ENCODE measurements around the gene PAX5. TPM values are rescaled to one million over a fixed set of nuclear protein-coding genes. Genes with fewer than 3 reads are reported as not detected.

Gene PAX5
- total RNA-seq, 6 experiments from 2014 or later = not detected

DNA sequence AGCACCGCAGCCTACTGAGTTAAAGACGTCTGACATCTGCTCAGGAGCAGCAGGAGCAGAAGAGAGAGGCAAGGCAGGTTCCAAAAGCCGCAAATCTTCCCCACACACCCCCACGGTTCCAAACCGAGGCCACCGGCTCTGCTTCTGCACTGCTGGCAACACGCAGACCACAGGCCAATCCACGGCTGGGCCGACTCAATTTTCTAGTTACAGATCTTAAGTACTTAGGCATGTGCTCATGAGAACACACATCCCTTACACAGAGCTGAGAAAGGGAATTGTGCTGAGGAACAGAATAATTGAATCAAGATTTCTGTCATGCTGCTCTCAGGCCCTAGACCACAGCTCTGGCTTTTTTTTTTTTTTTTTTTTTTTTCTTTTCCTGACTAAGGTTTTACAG, 32.6 kb downstream of the PAX5 start:
- Mint-ChIP-seq H3K4me1 (ENCODE audit: low read depth) (peaks cover 13% of the 10 kb centered on the region), H3K27me3 (ENCODE audit: insufficient read depth) (peaks cover 38% of the 10 kb centered on the region), H3K27ac (no peak overlapping the region), H3K4me3 (no peak overlapping the region), H3K9me3 (no peaks in the 10 kb centered on the region), H3K36me3 (ENCODE audit: low read depth) (no peaks in the 10 kb centered on the region)
- TF ChIP-seq, protein P1, sequence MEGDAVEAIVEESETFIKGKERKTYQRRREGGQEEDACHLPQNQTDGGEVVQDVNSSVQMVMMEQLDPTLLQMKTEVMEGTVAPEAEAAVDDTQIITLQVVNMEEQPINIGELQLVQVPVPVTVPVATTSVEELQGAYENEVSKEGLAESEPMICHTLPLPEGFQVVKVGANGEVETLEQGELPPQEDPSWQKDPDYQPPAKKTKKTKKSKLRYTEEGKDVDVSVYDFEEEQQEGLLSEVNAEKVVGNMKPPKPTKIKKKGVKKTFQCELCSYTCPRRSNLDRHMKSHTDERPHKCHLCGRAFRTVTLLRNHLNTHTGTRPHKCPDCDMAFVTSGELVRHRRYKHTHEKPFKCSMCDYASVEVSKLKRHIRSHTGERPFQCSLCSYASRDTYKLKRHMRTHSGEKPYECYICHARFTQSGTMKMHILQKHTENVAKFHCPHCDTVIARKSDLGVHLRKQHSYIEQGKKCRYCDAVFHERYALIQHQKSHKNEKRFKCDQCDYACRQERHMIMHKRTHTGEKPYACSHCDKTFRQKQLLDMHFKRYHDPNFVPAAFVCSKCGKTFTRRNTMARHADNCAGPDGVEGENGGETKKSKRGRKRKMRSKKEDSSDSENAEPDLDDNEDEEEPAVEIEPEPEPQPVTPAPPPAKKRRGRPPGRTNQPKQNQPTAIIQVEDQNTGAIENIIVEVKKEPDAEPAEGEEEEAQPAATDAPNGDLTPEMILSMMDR (IDR thresholded peaks at IDR 0.05) = no peak
- no peak for DNase-seq

DNA sequence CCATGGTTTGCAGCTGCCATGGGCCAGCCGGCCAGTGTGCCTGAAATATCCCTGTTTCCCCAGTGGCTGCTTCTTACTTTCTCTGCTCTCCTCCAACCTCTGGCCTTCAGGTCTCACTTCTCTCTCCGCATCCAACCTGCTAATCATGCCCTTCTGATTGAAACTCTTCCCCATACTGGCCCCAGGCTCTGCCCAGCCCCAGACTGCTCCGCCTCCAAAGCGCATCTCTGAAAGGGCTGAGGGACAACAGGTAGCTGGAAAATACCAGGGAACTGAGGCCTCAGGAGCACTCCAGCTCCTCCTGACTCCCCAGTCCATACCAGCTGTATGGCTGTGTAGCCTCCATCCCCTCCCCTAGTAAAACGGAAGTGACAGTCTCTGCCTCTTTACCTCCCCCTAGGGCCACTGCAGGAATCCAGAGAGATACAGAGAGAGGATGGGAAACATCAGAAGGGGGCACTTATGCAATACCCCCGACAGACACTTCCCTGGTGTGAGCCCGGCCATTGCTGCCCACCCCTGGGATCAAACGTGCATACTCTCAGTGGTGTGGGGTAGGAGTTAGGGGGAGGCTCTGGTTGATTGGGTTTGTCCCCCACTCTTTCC, 34.2 kb downstream of the PAX5 start:
- Mint-ChIP-seq H3K4me3 (no peak overlapping the region), H3K36me3 (ENCODE audit: low read depth) (no peaks in the 10 kb centered on the region), H3K27me3 (ENCODE audit: insufficient read depth) (peaks cover 34% of the 10 kb centered on the region), H3K9me3 (no peaks in the 10 kb centered on the region), H3K27ac (no peak overlapping the region), H3K4me1 (ENCODE audit: low read depth) (peaks cover 21% of the 10 kb centered on the region)
- no peak for DNase-seq
- TF ChIP-seq, protein P1 (IDR thresholded peaks at IDR 0.05) = peak; percentile 17; the same call in 1 of the 2 replicates

DNA sequence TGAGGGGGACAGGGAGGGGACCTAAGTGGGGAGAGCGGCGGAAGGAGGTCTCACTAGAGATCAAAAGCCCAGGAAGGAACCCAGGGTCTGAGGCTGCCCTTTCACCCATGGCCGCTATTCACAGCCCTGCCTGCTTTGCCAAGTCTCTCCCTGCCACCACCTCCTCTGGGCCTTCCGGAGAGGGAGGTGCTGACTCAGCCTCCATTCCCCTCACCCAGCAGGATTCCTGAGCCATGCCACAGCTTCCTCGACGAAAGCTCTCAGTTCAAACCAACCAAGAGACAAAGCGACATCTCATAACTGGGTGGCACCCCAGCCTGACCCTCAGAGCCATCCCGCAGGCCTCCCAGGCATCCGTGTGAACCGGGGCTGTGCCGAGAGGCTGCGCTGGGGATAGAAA, 36.7 kb downstream of the PAX5 start:
- no peak overlapping the region for H3K4me3 Mint-ChIP-seq
- no peaks in the 10 kb centered on the region for H3K36me3 Mint-ChIP-seq (ENCODE audit: low read depth)
- H3K27me3 Mint-ChIP-seq (ENCODE audit: insufficient read depth) = peaks cover 28% of the 10 kb centered on the region
- H3K9me3 Mint-ChIP-seq = no peaks in the 10 kb centered on the region
- TF ChIP-seq, protein P1 (IDR thresholded peaks at IDR 0.05) = no peak
- DNase-seq = no peak
- H3K4me1 Mint-ChIP-seq (ENCODE audit: low read depth) = peaks cover 21% of the 10 kb centered on the region
- H3K27ac Mint-ChIP-seq = no peak overlapping the region

DNA sequence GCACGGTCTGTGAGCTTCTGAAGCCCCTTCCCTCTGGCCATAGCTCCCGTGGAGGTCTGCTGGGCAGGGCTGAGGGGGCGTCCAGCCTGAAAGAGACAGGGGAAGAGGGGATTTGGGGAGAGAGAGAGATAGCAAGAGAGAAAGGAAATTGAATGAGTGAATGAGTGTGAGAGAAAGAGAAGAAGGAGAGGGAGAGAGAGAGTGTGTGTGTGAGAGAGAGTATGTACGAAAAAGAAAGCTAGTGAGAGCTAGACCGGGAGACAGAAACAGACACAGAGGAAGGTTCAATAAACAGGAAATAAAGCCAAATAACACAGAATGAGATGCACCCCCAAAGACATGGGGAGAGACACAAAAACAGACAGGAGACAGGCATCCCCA, 37.4 kb downstream of the PAX5 start:
- no peak overlapping the region for H3K4me3 Mint-ChIP-seq
- peaks cover 1% of the 10 kb centered on the region for H3K36me3 Mint-ChIP-seq (ENCODE audit: low read depth)
- peaks cover 21% of the 10 kb centered on the region for H3K4me1 Mint-ChIP-seq (ENCODE audit: low read depth)
- H3K27me3 Mint-ChIP-seq (ENCODE audit: insufficient read depth) = peaks cover 23% of the 10 kb centered on the region
- H3K27ac Mint-ChIP-seq = no peak overlapping the region
- DNase-seq = no peak
- TF ChIP-seq, protein P1 (IDR thresholded peaks at IDR 0.05) = no peak
- H3K9me3 Mint-ChIP-seq = peaks cover 3% of the 10 kb centered on the region

DNA sequence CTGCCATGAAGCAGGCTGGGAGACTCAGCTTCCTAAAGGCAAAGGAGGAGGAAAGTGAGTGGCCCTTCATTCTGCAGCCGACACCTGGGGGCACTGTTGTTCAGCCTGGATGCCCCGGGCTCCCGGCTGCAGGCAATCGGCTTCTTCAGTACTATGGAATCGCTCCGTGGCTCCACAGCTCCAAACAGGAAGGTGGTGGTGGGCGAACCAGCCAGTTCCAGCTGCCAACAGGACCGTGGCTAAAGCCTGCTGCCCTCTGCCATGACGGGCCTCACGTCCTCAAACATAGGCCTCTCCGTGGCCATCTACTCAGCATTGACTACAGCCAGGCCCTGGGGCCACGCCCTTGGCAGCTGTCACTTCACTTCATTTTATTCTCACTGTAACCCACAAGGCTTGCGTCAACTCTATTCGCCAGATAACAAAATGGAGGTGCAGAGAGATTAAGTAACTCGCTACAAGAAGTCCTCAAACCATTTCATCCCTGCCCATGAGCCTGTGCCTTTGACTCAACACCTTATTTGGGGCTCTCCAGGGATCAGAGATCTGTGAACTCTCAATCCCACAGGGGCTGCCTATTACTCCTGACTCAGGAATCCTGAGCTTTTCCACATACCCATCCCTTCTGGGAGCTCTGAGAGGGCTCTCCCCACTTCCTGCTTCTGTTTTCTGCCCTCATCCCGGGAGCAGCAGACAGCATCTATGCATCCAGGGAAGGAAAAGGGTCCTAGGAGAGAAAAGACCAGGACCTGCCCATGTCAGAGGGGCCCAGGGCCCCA, 38.0 kb downstream of the PAX5 start:
- no peak overlapping the region for H3K27ac Mint-ChIP-seq
- TF ChIP-seq, protein P1 (IDR thresholded peaks at IDR 0.05) = peak; percentile 83
- peak overlapping the region; percentile 29; the same call in 1 of the 2 replicates for H3K4me3 Mint-ChIP-seq
- H3K4me1 Mint-ChIP-seq (ENCODE audit: low read depth) = peaks cover 21% of the 10 kb centered on the region
- peak; percentile 65 for DNase-seq
- H3K9me3 Mint-ChIP-seq = peaks cover 9% of the 10 kb centered on the region
- peaks cover 7% of the 10 kb centered on the region for H3K36me3 Mint-ChIP-seq (ENCODE audit: low read depth)
- peaks cover 18% of the 10 kb centered on the region for H3K27me3 Mint-ChIP-seq (ENCODE audit: insufficient read depth)

Data from HFFc6 (cell line).